Coronary artery (tissue), 2 donors: ENCODE data around the gene POLR1G.

Source experiments
- DNase-seq: peaks from one replicate; pipeline ENCODE4 v3.0.0-alpha.2; 2017; ENCODE audit warnings: low spot score
- H3K27ac ChIP-seq, 2 donors: fragments of 200-600 bp; sonication (generic); one replicate each; pipeline ENCODE4 v1.5.1; 2016 to 2019
- H3K4me3 ChIP-seq: fragments of 200-600 bp; sonication (generic); 2 replicates; pipeline ENCODE4 v1.5.1; 2016; ENCODE audit warnings: mild to moderate bottlenecking, moderate library complexity
- CTCF ChIP-seq: fragments of 200-600 bp; sonication (generic); IDR thresholded peaks from one replicate; pipeline ENCODE4 v1.5.1; 2019; ENCODE audit warnings: antibody characterized with exemption

Gene POLR1G

DNA sequence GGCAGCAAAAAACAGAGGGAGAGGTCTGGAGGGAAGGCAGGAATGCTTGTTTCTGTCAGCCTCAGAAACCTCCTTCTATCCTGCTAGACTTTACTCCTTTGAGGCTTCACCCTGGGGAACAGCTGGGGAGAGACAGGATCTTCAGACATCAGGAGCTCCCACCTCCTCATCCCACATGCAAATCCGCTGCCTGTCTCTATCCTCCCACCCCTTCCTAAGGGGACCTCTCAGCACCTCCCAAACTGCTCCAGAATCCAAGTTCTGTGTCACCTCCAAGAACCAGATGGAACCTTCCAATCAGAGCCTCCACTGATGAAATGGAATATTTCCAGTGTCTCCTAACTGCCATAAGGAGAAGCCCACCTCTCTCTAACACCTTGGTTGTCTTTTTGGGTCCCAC, 26.3 kb upstream of the POLR1G start:
- no peak for DNase-seq
- no peak overlapping the region for H3K4me3 ChIP-seq
- TF ChIP-seq CTCF: no peak
- H3K27ac ChIP-seq: no peak overlapping the region

- no peak for TF ChIP-seq CTCF
- no peak for DNase-seq
- Histone ChIP-seq H3K27ac (no peak overlapping the region), H3K4me3 (no peak overlapping the region)
These were observed 24.0 kb upstream of the POLR1G start for GRCh38 chr19:45382426-45382825.

GRCh38 chr19:45385392-45386221, 20.8 kb upstream of the POLR1G start:
- no peak for DNase-seq
- H3K4me3 ChIP-seq: no peak overlapping the region
- no peak overlapping the region for H3K27ac ChIP-seq
- no peak for TF ChIP-seq CTCF

GRCh38 chr19:45391346-45391745, 15.1 kb upstream of the POLR1G start:
- DNase-seq: no peak
- TF ChIP-seq CTCF: no peak
- no peak overlapping the region for H3K4me3 ChIP-seq
- no peak overlapping the region for H3K27ac ChIP-seq

- no peak for TF ChIP-seq CTCF
- Histone ChIP-seq H3K27ac (no peak overlapping the region), H3K4me3 (no peak overlapping the region)
- no peak for DNase-seq
These were observed 14.4 kb upstream of the POLR1G start for GRCh38 chr19:45391871-45392665.

- Histone ChIP-seq H3K27ac (no peak overlapping the region), H3K4me3 (no peak overlapping the region)
- TF ChIP-seq CTCF: no peak
- no peak for DNase-seq
These were observed 10.4 kb upstream of the POLR1G start for GRCh38 chr19:45395821-45396617.
